NOMO-1 (cell line): ENCODE measurements around the gene SMAD3.
"Not testable (repeated sequence)": the region's sequence is repeated elsewhere in the genome, so short reads cannot be mapped to it uniquely, and the experiment has no call there.

Experiments used
- DNase-seq, 2 experiments: peaks; one replicate each; lab custom pipeline; 2025; ENCODE audit not compliant: unreplicated experiment in 2 of 2; lab: John Stamatoyannopoulos, UW

SMAD3 gene

GRCh38 chr15:67065531-67066005, at the start of gene SMAD3:
TSS of gene SMAD3 (plus strand) at chr15:67065602. CDS start at chr15:67066155, 553 bp downstream.
- peak; percentile 84 to 93 for DNase-seq

- peak in 1 of 2 experiments; percentile 16 for DNase-seq
Observed at GRCh38 chr15:67017311-67017710, 48.1 kb upstream of the SMAD3 start.

- DNase-seq = no peak
Observed at GRCh38 chr15:67018026-67018425, 47.4 kb upstream of the SMAD3 start.

- DNase-seq = no peak
Observed at GRCh38 chr15:67018441-67018840, 47.0 kb upstream of the SMAD3 start.

GRCh38 chr15:67019069-67019468, 46.3 kb upstream of the SMAD3 start:
- no peak for DNase-seq

- peak in 1 of 2 experiments; percentile 25 for DNase-seq
Observed at GRCh38 chr15:67019884-67020520, 45.4 kb upstream of the SMAD3 start.

- not testable (repeated sequence) for DNase-seq
Observed at GRCh38 chr15:67020668-67021067, 44.7 kb upstream of the SMAD3 start.

GRCh38 chr15:67021455-67021854, 43.9 kb upstream of the SMAD3 start:
- DNase-seq = no peak

GRCh38 chr15:67022587-67023105, 42.8 kb upstream of the SMAD3 start:
- DNase-seq = no peak

- DNase-seq = no peak
Observed at GRCh38 chr15:67023517-67024313, 41.7 kb upstream of the SMAD3 start.

GRCh38 chr15:67024314-67024997, 40.9 kb upstream of the SMAD3 start:
- DNase-seq = peak; percentile 95 to 97

GRCh38 chr15:67024998-67025368, 40.4 kb upstream of the SMAD3 start:
- DNase-seq = no peak

GRCh38 chr15:67025719-67026609, 39.4 kb upstream of the SMAD3 start:
- DNase-seq = peak; percentile 27 to 57

GRCh38 chr15:67026610-67026967, 38.8 kb upstream of the SMAD3 start:
- DNase-seq = peak in 1 of 2 experiments; percentile 29

GRCh38 chr15:67028440-67028839, 37.0 kb upstream of the SMAD3 start:
- not testable (repeated sequence) for DNase-seq

GRCh38 chr15:67030036-67030762, 35.2 kb upstream of the SMAD3 start:
- DNase-seq = no peak

- no peak for DNase-seq
Observed at GRCh38 chr15:67031331-67031730, 34.1 kb upstream of the SMAD3 start.

GRCh38 chr15:67032608-67033007, 32.8 kb upstream of the SMAD3 start:
- no peak for DNase-seq

- DNase-seq = no peak
Observed at GRCh38 chr15:67033012-67033411, 32.4 kb upstream of the SMAD3 start.
